ENCODE data around the gene PDLIM5.
A peak's percentile ranks its signal among the peaks of the same experiment; 100 is the strongest.
"Not testable (repeated sequence)": the region's sequence is repeated elsewhere in the genome, so short reads cannot be mapped to it uniquely, and the experiment has no call there.

Gene PDLIM5

DNA sequence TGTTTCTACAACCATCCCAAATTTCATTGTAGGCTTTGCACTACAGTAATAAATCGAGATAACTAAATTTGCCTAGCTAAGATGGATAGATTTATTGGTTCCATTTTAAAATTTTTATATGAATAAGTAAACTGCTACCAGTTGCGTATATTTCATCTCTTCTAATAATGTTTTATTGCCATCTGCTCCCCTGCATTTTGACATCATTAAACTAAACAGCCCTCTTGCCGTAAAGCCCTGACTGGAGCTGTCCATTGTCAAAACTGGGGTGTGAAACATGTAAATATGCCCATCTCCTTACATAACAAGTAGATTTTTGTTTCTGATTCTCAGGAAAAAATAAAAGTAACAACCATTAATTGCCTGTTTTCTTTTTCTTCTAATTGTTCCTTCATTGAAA lies 175.2 kb downstream of the PDLIM5 start:
- ChIA-PET CTCF (interaction anchor here (0.7 to 1.6 kb wide), 5 partner anchors 103 to 498 kb away, joined by 3 to 5 read pairs (median 3); no protein-coding TSS in a partner anchor), POLR2A (interaction anchor here (0.7 kb wide), 1 partner anchor 13 kb away, joined by 3 read pairs; no protein-coding TSS in a partner anchor)

GRCh38 chr4:94629058-94629457 lies 177.3 kb downstream of the PDLIM5 start:
- POLR2A ChIA-PET; H3K4me3 ChIP-seq (ENCODE audit: low read depth, low read length); DNase-seq (ENCODE audit: low read depth, low spot score): not testable (repeated sequence)
- CTCF ChIA-PET = interaction anchor here (0.9 to 3.4 kb wide), 5 partner anchors 8 to 496 kb away, joined by 3 to 33 read pairs (median 3); no protein-coding TSS in a partner anchor

More for the DNA sequence above, 175.2 kb downstream of the PDLIM5 start:
- DNase-seq (ENCODE audit: low read depth, low spot score) = no peak
- no peak for TF ChIP-seq CTCF (IDR thresholded peaks at IDR 0.05; ENCODE audit: insufficient read depth, low read length, missing control alignments)
- H3K4me3 ChIP-seq (ENCODE audit: low read depth, low read length) = no peak overlapping the region

- no peak overlapping the region for H3K4me3 ChIP-seq (ENCODE audit: low read depth, low read length)
- ChIA-PET POLR2A (no interaction called here), CTCF (interaction anchor here (1.3 to 3.4 kb wide), 2 partner anchors 9 to 12 kb away, joined by 3 to 33 read pairs; no protein-coding TSS in a partner anchor)
- DNase-seq (ENCODE audit: low read depth, low spot score) = no peak
- no peak for TF ChIP-seq CTCF (IDR thresholded peaks at IDR 0.05; ENCODE audit: insufficient read depth, low read length, missing control alignments)
Measured at GRCh38 chr4:94629837-94630236, 178.1 kb downstream of the PDLIM5 start.

GRCh38 chr4:94634271-94634670 lies 182.5 kb downstream of the PDLIM5 start:
- POLR2A ChIA-PET = no interaction called here
- CTCF ChIA-PET = interaction anchor here (1.5 to 4.0 kb wide), 2 partner anchors 12 to 461 kb away, joined by 3 to 30 read pairs; no protein-coding TSS in a partner anchor
- peak; percentile 45 for DNase-seq (ENCODE audit: low read depth, low spot score)
- no peak for TF ChIP-seq CTCF (IDR thresholded peaks at IDR 0.05; ENCODE audit: insufficient read depth, low read length, missing control alignments)
- no peak overlapping the region for H3K4me3 ChIP-seq (ENCODE audit: low read depth, low read length)

- H3K4me3 ChIP-seq (ENCODE audit: low read depth, low read length) = no peak overlapping the region
- TF ChIP-seq CTCF (IDR thresholded peaks at IDR 0.05; ENCODE audit: insufficient read depth, low read length, missing control alignments) = no peak
- ChIA-PET CTCF (interaction anchor here (1.5 to 4.0 kb wide), 3 partner anchors 12 to 489 kb away, joined by 3 to 30 read pairs (median 3); no protein-coding TSS in a partner anchor), POLR2A (interaction anchor here (0.6 kb wide), 1 partner anchor 490 kb away, joined by 3 read pairs; no protein-coding TSS in a partner anchor)
- no peak for DNase-seq (ENCODE audit: low read depth, low spot score)
Measured at GRCh38 chr4:94635177-94635576, 183.4 kb downstream of the PDLIM5 start.

- POLR2A ChIA-PET = no interaction called here
- no peak for DNase-seq (ENCODE audit: low read depth, low spot score)
Measured at GRCh38 chr4:94636004-94636403, 184.3 kb downstream of the PDLIM5 start.

More at GRCh38 chr4:94636004-94636403, 184.3 kb downstream of the PDLIM5 start:
- H3K4me3 ChIP-seq (ENCODE audit: low read depth, low read length) = no peak overlapping the region
- CTCF ChIA-PET = interaction anchor here (1.5 to 4.0 kb wide), 2 partner anchors 13 to 489 kb away, joined by 3 to 30 read pairs; no protein-coding TSS in a partner anchor
- no peak for TF ChIP-seq CTCF (IDR thresholded peaks at IDR 0.05; ENCODE audit: insufficient read depth, low read length, missing control alignments)
